MCF 10A (cell line): ENCODE data around the gene SCN9A. TPM values are rescaled to one million over a fixed set of nuclear protein-coding genes. Genes with fewer than 3 reads are reported as not detected.
"Not testable (repeated sequence)": the region's sequence is repeated elsewhere in the genome, so short reads cannot be mapped to it uniquely, and the experiment has no call there.

Experiments
- BruUV-seq: library from RNA; stranded (reverse); fragments of 400-500 nt; replicated peaks from 2 replicates; lab custom pipeline; 2021; lab: Mats Ljungman, UMichigan
- CTCF ChIA-PET: fragments of 300-600 bp; sonication (Branson Sonifier 250); formaldehyde crosslinking; extraction: SDS; loops from one replicate; lab custom pipeline; 2021; ENCODE audit warnings: antibody characterized with exemption, inconsistent platforms; lab: Yijun Ruan, JAX
- POLR2A ChIA-PET: fragments of 300-600, 350-650 bp; sonication (Branson Sonifier 250); formaldehyde crosslinking; extraction: SDS; loops from one replicate; lab custom pipeline; 2020; ENCODE audit warnings: antibody characterized with exemption, inconsistent platforms; lab: Yijun Ruan, JAX
- DNase-seq: peaks from one replicate; pipeline ENCODE4 v3.0.0-alpha.2; 2018; ENCODE audit not compliant: unreplicated experiment
- H3K27ac Mint-ChIP-seq: one replicate; pipeline ENCODE4 v1.8.0; 2022; ENCODE audit warnings: mild to moderate bottlenecking, low read depth, mixed read lengths; ENCODE audit not compliant: unreplicated experiment
- H3K27me3 Mint-ChIP-seq: one replicate; pipeline ENCODE4 v1.8.0; 2022; ENCODE audit warnings: mixed read lengths; ENCODE audit not compliant: insufficient read depth, unreplicated experiment
- H3K36me3 Mint-ChIP-seq: one replicate; pipeline ENCODE4 v1.8.0; 2022; ENCODE audit warnings: mild to moderate bottlenecking, moderate library complexity, mixed read lengths; ENCODE audit not compliant: insufficient read depth, unreplicated experiment
- H3K4me1 Mint-ChIP-seq: one replicate; pipeline ENCODE4 v1.8.0; 2022; ENCODE audit warnings: mixed read lengths; ENCODE audit not compliant: insufficient read depth, unreplicated experiment
- H3K4me3 Mint-ChIP-seq: one replicate; pipeline ENCODE4 v1.8.0; 2022; ENCODE audit warnings: mild to moderate bottlenecking, moderate library complexity, mixed read lengths; ENCODE audit not compliant: unreplicated experiment
- H3K9me3 Mint-ChIP-seq: one replicate; pipeline ENCODE4 v1.8.0; 2022; ENCODE audit warnings: mixed read lengths; ENCODE audit not compliant: unreplicated experiment
- intact Hi-C: fragments of 100-400 bp; cut with micrococcal nuclease; formaldehyde crosslinking; loops from 2 replicates; pipeline ENCODE4 v1.14.1; 2022
- total RNA-seq: library from RNA; stranded (reverse); gene quantifications from 2 replicates; pipeline ENCODE4 v1.2.3, GENCODE V29; 2022
- TF ChIP-seq, protein P1 (sequence below): fragments of 200-600 bp; IDR thresholded peaks from one replicate; pipeline ENCODE4 v1.8.0; 2022; ENCODE audit warnings: antibody characterized with exemption, mild to moderate bottlenecking; ENCODE audit not compliant: unreplicated experiment

The SCN9A gene
- total RNA-seq, 1 experiment from 2014 or later, result 1.3 TPM

DNA sequence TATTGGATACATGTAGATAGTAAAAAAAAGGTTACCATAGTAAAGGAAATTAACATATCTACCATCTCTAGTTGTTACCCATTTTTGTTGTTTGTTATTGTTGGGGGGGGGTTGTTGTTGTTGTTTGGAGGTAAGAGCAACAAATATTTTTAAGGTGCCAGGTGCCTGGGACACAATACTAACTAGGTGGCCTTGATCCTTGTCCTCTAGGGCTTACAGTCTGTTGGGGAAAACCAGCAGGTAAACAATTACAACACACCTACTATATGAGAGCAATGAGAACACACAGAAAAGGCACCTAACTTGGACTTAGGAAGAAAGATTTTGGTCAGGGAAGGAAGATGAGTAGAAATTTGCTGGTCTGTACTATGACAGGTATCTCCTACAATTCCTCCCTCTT is 46.3 kb downstream of the SCN9A start:
- Mint-ChIP-seq H3K9me3 (no peaks in the 10 kb centered on the region), H3K27me3 (no peaks in the 10 kb centered on the region), H3K27ac (no peak overlapping the region), H3K36me3 (no peaks in the 10 kb centered on the region), H3K4me3 (no peak overlapping the region), H3K4me1 (peaks cover 7% of the 10 kb centered on the region)
- no peak for DNase-seq
- ChIA-PET CTCF (no interaction called here), POLR2A (no interaction called here)
- TF ChIP-seq, protein P1, sequence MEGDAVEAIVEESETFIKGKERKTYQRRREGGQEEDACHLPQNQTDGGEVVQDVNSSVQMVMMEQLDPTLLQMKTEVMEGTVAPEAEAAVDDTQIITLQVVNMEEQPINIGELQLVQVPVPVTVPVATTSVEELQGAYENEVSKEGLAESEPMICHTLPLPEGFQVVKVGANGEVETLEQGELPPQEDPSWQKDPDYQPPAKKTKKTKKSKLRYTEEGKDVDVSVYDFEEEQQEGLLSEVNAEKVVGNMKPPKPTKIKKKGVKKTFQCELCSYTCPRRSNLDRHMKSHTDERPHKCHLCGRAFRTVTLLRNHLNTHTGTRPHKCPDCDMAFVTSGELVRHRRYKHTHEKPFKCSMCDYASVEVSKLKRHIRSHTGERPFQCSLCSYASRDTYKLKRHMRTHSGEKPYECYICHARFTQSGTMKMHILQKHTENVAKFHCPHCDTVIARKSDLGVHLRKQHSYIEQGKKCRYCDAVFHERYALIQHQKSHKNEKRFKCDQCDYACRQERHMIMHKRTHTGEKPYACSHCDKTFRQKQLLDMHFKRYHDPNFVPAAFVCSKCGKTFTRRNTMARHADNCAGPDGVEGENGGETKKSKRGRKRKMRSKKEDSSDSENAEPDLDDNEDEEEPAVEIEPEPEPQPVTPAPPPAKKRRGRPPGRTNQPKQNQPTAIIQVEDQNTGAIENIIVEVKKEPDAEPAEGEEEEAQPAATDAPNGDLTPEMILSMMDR, result no peak
- no TSS peak for BruUV-seq
- intact Hi-C loops, result no loop called here

GRCh38 chr2:166328147-166328546 is 47.6 kb downstream of the SCN9A start:
- CTCF ChIA-PET, result no interaction called here
- Mint-ChIP-seq H3K9me3 (no peaks in the 10 kb centered on the region), H3K27me3 (no peaks in the 10 kb centered on the region), H3K36me3 (no peaks in the 10 kb centered on the region), H3K4me1 (peaks cover 7% of the 10 kb centered on the region), H3K27ac (no peak overlapping the region), H3K4me3 (no peak overlapping the region)
- POLR2A ChIA-PET, result no interaction called here
- intact Hi-C loops, result no loop called here
- BruUV-seq, result no TSS peak
- TF ChIP-seq, protein P1, result no peak
- DNase-seq, result no peak

- Mint-ChIP-seq H3K4me3 (no peak overlapping the region), H3K9me3 (no peaks in the 10 kb centered on the region), H3K27me3 (no peaks in the 10 kb centered on the region), H3K36me3 (no peaks in the 10 kb centered on the region), H3K4me1 (no peaks in the 10 kb centered on the region), H3K27ac (no peak overlapping the region)
- ChIA-PET CTCF (no interaction called here), POLR2A (no interaction called here)
- intact Hi-C loops, result no loop called here
- DNase-seq, result no peak
- TF ChIP-seq, protein P1, result no peak
- no TSS peak for BruUV-seq
Observed at GRCh38 chr2:166321076-166321475, 54.7 kb downstream of the SCN9A start.

GRCh38 chr2:166314022-166314759 is 61.6 kb downstream of the SCN9A start:
- ChIA-PET CTCF (interaction anchor here (1.1 kb wide), 1 partner anchor 47 kb away, joined by 3 read pairs; no protein-coding TSS in a partner anchor), POLR2A (no interaction called here)
- intact Hi-C loops, result no loop called here
- no peaks in the 10 kb centered on the region for H3K9me3 Mint-ChIP-seq
- DNase-seq, result peak; percentile 48
- H3K4me3 Mint-ChIP-seq, result no peak overlapping the region
- TF ChIP-seq, protein P1, result no peak
- H3K36me3 Mint-ChIP-seq, result no peaks in the 10 kb centered on the region
- H3K27ac Mint-ChIP-seq, result peak overlapping the region; percentile 8
- no TSS peak for BruUV-seq
- no peaks in the 10 kb centered on the region for H3K27me3 Mint-ChIP-seq
- H3K4me1 Mint-ChIP-seq, result no peaks in the 10 kb centered on the region

GRCh38 chr2:166312863-166313262 is 62.9 kb downstream of the SCN9A start:
- ChIA-PET POLR2A (interaction anchor here (0.5 to 0.6 kb wide), 2 partner anchors 11 to 565 kb away, joined by 3 read pairs; no protein-coding TSS in a partner anchor), CTCF (interaction anchor here (0.5 to 1.1 kb wide), 4 partner anchors 49 to 1393 kb away, joined by 3 read pairs; no protein-coding TSS in a partner anchor)
- H3K9me3 Mint-ChIP-seq, H3K36me3 Mint-ChIP-seq, intact Hi-C loops, BruUV-seq, H3K4me1 Mint-ChIP-seq, H3K27me3 Mint-ChIP-seq, H3K27ac Mint-ChIP-seq, H3K4me3 Mint-ChIP-seq, DNase-seq: not testable (repeated sequence)
